OCI-LY7 (cell line): ENCODE measurements around the gene PAPLN.

Experiments
- CTCF ChIP-seq: fragments of 200-600 bp; sonication (generic); conservative IDR thresholded peaks from 2 replicates; pipeline ENCODE4 v1.5.1; 2014; ENCODE audit warnings: mild to moderate bottlenecking, antibody characterized with exemption, low read length, moderate library complexity, mixed read lengths
- EZH2phosphoT487 ChIP-seq: fragments of 200-600 bp; sonication (generic); IDR thresholded peaks from 2 replicates; pipeline ENCODE4 v1.6.1; 2018; ENCODE audit warnings: low read depth, borderline replicate concordance, mild to moderate bottlenecking, mixed run types, antibody characterized with exemption, low read length, moderate library complexity, mixed read lengths

- TF ChIP-seq CTCF: no peak
- TF ChIP-seq EZH2phosphoT487: no peak
Observed at GRCh38 chr14:73264885-73265720, 27.8 kb downstream of the PAPLN start.
